Measurements from ENCODE around the gene CD180.

Gene CD180

GRCh38 chr5:67129768-67130167 is 66.8 kb downstream of the CD180 start:
- no peaks in the 10 kb centered on the region for H3K36me3 ChIP-seq (ENCODE audit: insufficient read depth, low read length)
- no peak overlapping the region for H3K9ac ChIP-seq (ENCODE audit: low read depth, low read length)
- H3K9me3 ChIP-seq (ENCODE audit: control insufficient read depth, insufficient read depth, low read length): no peaks in the 10 kb centered on the region
- no peaks in the 10 kb centered on the region for H3K4me1 ChIP-seq (ENCODE audit: insufficient read depth, low read length)

All from ES-I3 (cell line).